PC-9 (cell line): Measurements from ENCODE around the gene AGXT. TPM values are rescaled to one million over a fixed set of nuclear protein-coding genes. Genes with fewer than 3 reads are reported as not detected.

Source experiments
- BruUV-seq: library from RNA; stranded (reverse); fragments of 400-500 nt; replicated peaks from 2 replicates; lab custom pipeline; 2021; lab: Mats Ljungman, UMichigan
- CTCF ChIA-PET: fragments of 300-600 bp; sonication (Branson Sonifier 250); formaldehyde crosslinking; loops from one replicate; lab custom pipeline; 2022; ENCODE audit warnings: antibody characterized with exemption; lab: Charles Lee
- POLR2A ChIA-PET: fragments of 300-600 bp; sonication (Branson Sonifier 250); formaldehyde crosslinking; loops from one replicate; lab custom pipeline; 2022; ENCODE audit warnings: antibody characterized with exemption; ENCODE audit not compliant: unreplicated experiment; lab: Charles Lee
- DNase-seq, 2 experiments: peaks; one replicate each; pipeline versions ENCODE4 v3.0.0 to v3.0.0-alpha.2; 2015 to 2022; ENCODE audit warnings: mixed read lengths in 1 of 2
- H2AFZ ChIP-seq: fragments of 200-600 bp; sonication (generic); 2 replicates; pipeline ENCODE4 v1.8.1; 2017; ENCODE audit warnings: antibody characterized with exemption
- H3F3A ChIP-seq: fragments of 200-600 bp; sonication (generic); 2 replicates; pipeline ENCODE4 v1.8.1; 2017; ENCODE audit warnings: antibody characterized with exemption, mild to moderate bottlenecking, low read depth; ENCODE audit not compliant: insufficient read depth
- H3K27ac ChIP-seq: fragments of 200-600 bp; sonication (generic); 2 replicates; pipeline ENCODE4 v1.6.1; 2016; ENCODE audit warnings: mixed run types
- H3K27me3 ChIP-seq: fragments of 200-600 bp; sonication (generic); 2 replicates; pipeline ENCODE4 v1.6.1; 2016; ENCODE audit warnings: low read depth, mixed run types; ENCODE audit not compliant: insufficient read depth
- H3K36me3 ChIP-seq: fragments of 200-600 bp; sonication (generic); 2 replicates; pipeline ENCODE4 v1.6.1; 2016; ENCODE audit warnings: low read depth, mixed run types
- H3K4me1 ChIP-seq: fragments of 200-600 bp; sonication (generic); replicated peaks from 2 replicates; pipeline ENCODE4 v1.6.1; 2016; ENCODE audit warnings: mixed run types; ENCODE audit not compliant: insufficient read depth
- H3K4me2 ChIP-seq: fragments of 200-600 bp; sonication (generic); 2 replicates; pipeline ENCODE4 v1.6.1; 2017; ENCODE audit warnings: mixed run types
- H3K4me3 ChIP-seq: fragments of 200-600 bp; sonication (generic); 2 replicates; pipeline ENCODE4 v1.6.1; 2016; ENCODE audit warnings: mixed run types
- H3K79me2 ChIP-seq: fragments of 200-600 bp; sonication (generic); 2 replicates; pipeline ENCODE4 v1.6.1; 2017; ENCODE audit warnings: low read depth, mixed run types
- H3K9me2 ChIP-seq: fragments of 200-600 bp; sonication (generic); 2 replicates; pipeline ENCODE4 v1.8.1; 2017; ENCODE audit warnings: mild to moderate bottlenecking; ENCODE audit not compliant: insufficient read depth
- H3K9me3 ChIP-seq: fragments of 200-600 bp; sonication (generic); 2 replicates; pipeline ENCODE4 v1.8.1; 2016; ENCODE audit warnings: low read depth; ENCODE audit not compliant: insufficient read depth
- H4K20me1 ChIP-seq: fragments of 200-600 bp; sonication (generic); 2 replicates; pipeline ENCODE4 v1.8.1; 2017; ENCODE audit not compliant: insufficient read depth
- EZH2 ChIP-seq: fragments of 200-600 bp; sonication (generic); IDR thresholded peaks from 2 replicates; pipeline ENCODE4 v1.8.0; 2017; ENCODE audit warnings: antibody characterized with exemption, low read depth
- intact Hi-C: fragments of 100-400 bp; cut with micrococcal nuclease; formaldehyde crosslinking; loops from one replicate; pipeline ENCODE4 v1.10.0; 2022; ENCODE audit not compliant: unreplicated experiment
- total RNA-seq: library from RNA; stranded (reverse); gene quantifications from 2 replicates; pipeline ENCODE4 v1.2.3, GENCODE V29; 2021
- TF ChIP-seq, protein P1 (sequence below): fragments of 200-600 bp; sonication (generic); conservative IDR thresholded peaks from 2 replicates; pipeline ENCODE4 v1.6.1; 2017; ENCODE audit warnings: mixed run types, antibody characterized with exemption, mild to moderate bottlenecking, moderate library complexity

AGXT gene
- total RNA-seq, 1 experiment from 2014 or later: not detected

DNA sequence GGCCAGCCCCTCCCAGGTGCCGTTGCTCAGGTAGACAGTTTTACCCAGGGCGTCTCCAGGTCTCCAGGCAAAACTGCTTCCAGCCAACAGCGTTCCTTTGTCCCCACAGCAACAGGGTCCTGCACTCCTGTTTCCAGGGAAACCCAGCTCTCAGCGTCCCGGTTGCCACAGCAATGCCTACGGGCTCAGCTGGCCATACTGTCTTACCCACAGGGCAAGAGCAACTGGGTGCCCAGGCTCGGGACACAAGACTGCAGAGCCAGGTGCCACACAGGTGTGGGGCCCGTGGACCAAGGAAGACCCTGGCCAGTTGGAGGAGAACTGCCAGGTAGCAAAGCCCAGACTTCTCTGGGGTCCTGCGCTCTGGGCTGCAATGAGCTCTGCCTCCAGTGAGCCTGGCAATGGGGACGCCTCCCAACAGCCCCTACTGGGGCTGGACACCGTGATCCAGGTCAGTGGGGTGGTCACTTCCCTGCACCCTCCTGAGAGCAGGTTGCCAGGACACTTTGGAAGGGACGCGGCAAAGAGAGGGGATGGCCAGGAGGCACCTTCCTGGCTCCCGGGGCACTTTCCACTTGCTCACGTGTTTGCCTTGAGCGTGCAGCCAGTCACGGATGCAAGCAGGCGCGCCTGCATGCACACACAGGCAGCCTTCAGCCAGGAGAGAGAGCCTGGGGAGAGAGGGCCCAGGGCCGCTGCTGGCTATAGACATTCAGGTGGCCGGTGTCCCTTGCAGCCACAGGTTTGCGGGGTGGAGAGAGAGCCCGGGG is 37.7 kb downstream of the AGXT start, which contains the start of gene CROCC2:
TSS of gene CROCC2 (plus strand) at position 196 of the 770 bp plus-strand sequence. CDS start at position 374, 178 bp downstream.
- DNase-seq: no peak
- Histone ChIP-seq H3K9me3 (no peaks in the 10 kb centered on the region), H3K27me3 (no peaks in the 10 kb centered on the region), H3K4me1 (peaks cover 15% of the 10 kb centered on the region), H2AFZ (no peak within 1 kb of the TSS), H3K36me3 (no peaks in the 10 kb centered on the region), H3K9me2 (no peaks in the 10 kb centered on the region), H4K20me1 (no peaks in the 10 kb centered on the region), H3F3A (no peaks in the 10 kb centered on the region), H3K79me2 (no peaks in the 10 kb centered on the region), H3K4me2 (no peak within 1 kb of the TSS), H3K4me3 (no peak within 1 kb of the TSS), H3K27ac (no peak within 1 kb of the TSS)
- ChIA-PET CTCF (no interaction called here), POLR2A (interaction anchor here (0.7 to 1.1 kb wide), 2 partner anchors 10 to 283 kb away, joined by 3 to 12 read pairs; no protein-coding TSS in a partner anchor)
- no peak for TF ChIP-seq EZH2
- TF ChIP-seq, protein P1, sequence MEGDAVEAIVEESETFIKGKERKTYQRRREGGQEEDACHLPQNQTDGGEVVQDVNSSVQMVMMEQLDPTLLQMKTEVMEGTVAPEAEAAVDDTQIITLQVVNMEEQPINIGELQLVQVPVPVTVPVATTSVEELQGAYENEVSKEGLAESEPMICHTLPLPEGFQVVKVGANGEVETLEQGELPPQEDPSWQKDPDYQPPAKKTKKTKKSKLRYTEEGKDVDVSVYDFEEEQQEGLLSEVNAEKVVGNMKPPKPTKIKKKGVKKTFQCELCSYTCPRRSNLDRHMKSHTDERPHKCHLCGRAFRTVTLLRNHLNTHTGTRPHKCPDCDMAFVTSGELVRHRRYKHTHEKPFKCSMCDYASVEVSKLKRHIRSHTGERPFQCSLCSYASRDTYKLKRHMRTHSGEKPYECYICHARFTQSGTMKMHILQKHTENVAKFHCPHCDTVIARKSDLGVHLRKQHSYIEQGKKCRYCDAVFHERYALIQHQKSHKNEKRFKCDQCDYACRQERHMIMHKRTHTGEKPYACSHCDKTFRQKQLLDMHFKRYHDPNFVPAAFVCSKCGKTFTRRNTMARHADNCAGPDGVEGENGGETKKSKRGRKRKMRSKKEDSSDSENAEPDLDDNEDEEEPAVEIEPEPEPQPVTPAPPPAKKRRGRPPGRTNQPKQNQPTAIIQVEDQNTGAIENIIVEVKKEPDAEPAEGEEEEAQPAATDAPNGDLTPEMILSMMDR: no peak
- no TSS peak for BruUV-seq
- intact Hi-C loops: no loop called here

DNA sequence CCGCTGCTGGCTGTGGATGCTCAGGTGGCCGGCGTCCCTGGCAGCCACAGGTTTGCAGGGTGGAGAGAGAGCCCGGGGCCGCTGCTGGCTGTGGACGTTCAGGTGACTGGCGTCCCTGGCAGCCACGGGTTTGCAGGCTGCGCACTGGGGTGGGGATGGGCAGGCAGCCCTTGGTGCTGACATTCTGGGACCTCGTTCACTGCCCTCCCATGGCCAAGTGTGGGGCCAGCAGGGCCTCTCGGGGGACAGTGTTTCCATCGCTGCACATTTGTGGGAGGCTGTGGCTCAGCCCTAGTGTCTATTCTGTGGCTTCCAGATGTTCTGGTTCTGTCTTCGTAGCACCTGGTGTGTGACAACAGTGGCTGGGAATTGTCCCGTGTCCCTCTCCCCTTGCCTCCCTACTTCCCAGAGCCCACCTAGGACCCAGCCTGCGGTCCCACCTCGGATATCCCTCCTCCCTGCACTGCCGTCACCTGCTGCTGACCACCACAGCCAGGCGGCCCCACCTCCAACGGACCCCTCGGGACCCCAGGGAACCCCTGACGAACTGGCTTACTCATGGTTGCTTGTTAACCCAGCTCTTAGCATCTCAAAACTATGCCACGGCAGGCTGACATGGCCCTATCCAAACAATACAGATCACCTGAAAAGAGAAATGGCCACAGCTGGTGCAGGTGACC is 38.4 kb downstream of the AGXT start:
- no peak for DNase-seq
- H3F3A ChIP-seq: no peaks in the 10 kb centered on the region
- no peaks in the 10 kb centered on the region for H3K9me3 ChIP-seq
- H4K20me1 ChIP-seq: no peaks in the 10 kb centered on the region
- H3K27me3 ChIP-seq: no peaks in the 10 kb centered on the region
- no peak overlapping the region for H2AFZ ChIP-seq
- H3K79me2 ChIP-seq: no peaks in the 10 kb centered on the region
- intact Hi-C loops: no loop called here
- POLR2A ChIA-PET: interaction anchor here (0.6 kb wide), 1 partner anchor 200 kb away, joined by 3 read pairs; no protein-coding TSS in a partner anchor
- no peak for TF ChIP-seq EZH2
- TF ChIP-seq, protein P1: no peak
- H3K27ac ChIP-seq: no peak overlapping the region
- CTCF ChIA-PET: no interaction called here
- no peaks in the 10 kb centered on the region for H3K9me2 ChIP-seq
- H3K4me3 ChIP-seq: no peak overlapping the region
- H3K4me1 ChIP-seq: peaks cover 15% of the 10 kb centered on the region
- no TSS peak for BruUV-seq
- H3K4me2 ChIP-seq: no peak overlapping the region
- H3K36me3 ChIP-seq: no peaks in the 10 kb centered on the region

DNA sequence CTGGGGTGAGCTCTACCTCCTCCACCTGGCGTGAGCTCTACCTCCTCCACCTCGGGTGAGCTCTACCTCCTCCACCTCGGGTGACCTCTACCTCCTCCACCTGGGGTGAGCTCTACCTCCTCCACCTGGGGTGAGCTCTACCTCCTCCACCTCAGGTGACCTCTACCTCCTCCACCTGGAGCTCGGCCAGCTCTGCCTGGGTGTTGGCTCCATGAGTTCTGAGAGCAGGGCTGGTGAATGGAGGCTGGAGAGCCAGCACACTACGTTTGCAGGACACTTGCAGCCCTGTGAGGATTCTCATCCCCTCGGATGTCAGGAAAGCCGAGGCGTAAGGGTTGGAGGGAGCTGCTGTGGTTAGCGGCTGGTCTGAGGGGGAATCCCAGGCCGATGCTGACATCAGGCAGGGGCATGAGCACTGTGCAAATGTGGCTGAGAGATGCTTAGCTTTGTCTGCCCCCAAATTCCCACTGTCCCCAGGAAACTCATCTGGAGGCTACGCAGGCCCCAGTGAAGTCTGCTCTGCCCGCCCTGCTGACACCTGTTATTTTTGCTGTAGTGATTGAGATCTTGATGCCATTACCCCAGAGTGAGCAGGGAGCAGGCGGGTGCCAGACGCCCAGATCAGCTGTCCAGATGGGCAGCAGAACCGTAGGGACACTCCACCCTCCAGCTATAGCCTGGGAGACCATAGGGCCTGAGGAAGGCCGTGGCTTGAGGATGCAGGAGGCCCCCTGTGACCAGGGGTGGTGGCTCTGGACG is 40.8 kb downstream of the AGXT start:
- CTCF ChIA-PET: interaction anchor here (0.5 kb wide), 2 partner anchors 13 to 214 kb away, joined by 3 read pairs; no protein-coding TSS in a partner anchor
- H3K27me3 ChIP-seq: no peaks in the 10 kb centered on the region
- intact Hi-C loops: no loop called here

More for the DNA sequence above, 40.8 kb downstream of the AGXT start:
- no TSS peak for BruUV-seq
- peaks cover 17% of the 10 kb centered on the region for H3K4me1 ChIP-seq
- no peak overlapping the region for H2AFZ ChIP-seq
- DNase-seq: no peak
- H3K9me2 ChIP-seq: no peaks in the 10 kb centered on the region
- H3K9me3 ChIP-seq: no peaks in the 10 kb centered on the region
- no peak overlapping the region for H3K4me2 ChIP-seq
- no peaks in the 10 kb centered on the region for H3K36me3 ChIP-seq
- TF ChIP-seq, protein P1: no peak
- TF ChIP-seq EZH2: no peak
- POLR2A ChIA-PET: no interaction called here
- H3K79me2 ChIP-seq: no peaks in the 10 kb centered on the region
- H3K4me3 ChIP-seq: no peak overlapping the region
- no peaks in the 10 kb centered on the region for H3F3A ChIP-seq
- no peak overlapping the region for H3K27ac ChIP-seq
- H4K20me1 ChIP-seq: no peaks in the 10 kb centered on the region
